ENCODE measurements around the gene CNNM1. TPM values are rescaled to one million over a fixed set of nuclear protein-coding genes. Genes with fewer than 3 reads are reported as not detected.

The CNNM1 gene
- total RNA-seq, 1 donor from 2014 or later = not detected

- no peak for DNase-seq (ENCODE audit: extremely low read depth, low read depth, low spot score)
Observed at GRCh38 chr10:99369551-99369950, 40.4 kb downstream of the CNNM1 start.

GRCh38 chr10:99370993-99371392 is 41.8 kb downstream of the CNNM1 start:
- no peak for DNase-seq (ENCODE audit: extremely low read depth, low read depth, low spot score)

- no peak for DNase-seq (ENCODE audit: extremely low read depth, low read depth, low spot score)
Observed at GRCh38 chr10:99372546-99373271, 43.6 kb downstream of the CNNM1 start.

- DNase-seq (ENCODE audit: extremely low read depth, low read depth, low spot score) = no peak
Observed at GRCh38 chr10:99374526-99374925, 45.4 kb downstream of the CNNM1 start.

GRCh38 chr10:99374972-99375371 is 45.8 kb downstream of the CNNM1 start:
- DNase-seq (ENCODE audit: extremely low read depth, low read depth, low spot score) = no peak

GRCh38 chr10:99375426-99375825 is 46.3 kb downstream of the CNNM1 start:
- no peak for DNase-seq (ENCODE audit: extremely low read depth, low read depth, low spot score)

GRCh38 chr10:99382176-99382575 is 53.0 kb downstream of the CNNM1 start:
- no peak for DNase-seq (ENCODE audit: extremely low read depth, low read depth, low spot score)

GRCh38 chr10:99387071-99387470 is 57.9 kb downstream of the CNNM1 start:
- no peak for DNase-seq (ENCODE audit: extremely low read depth, low read depth, low spot score)

- DNase-seq (ENCODE audit: extremely low read depth, low read depth, low spot score) = no peak
Observed at GRCh38 chr10:99387541-99387940, 58.4 kb downstream of the CNNM1 start.

- DNase-seq (ENCODE audit: extremely low read depth, low read depth, low spot score) = no peak
Observed at GRCh38 chr10:99389729-99390480, 60.7 kb downstream of the CNNM1 start.

- DNase-seq (ENCODE audit: extremely low read depth, low read depth, low spot score) = no peak
Observed at GRCh38 chr10:99391346-99391745, 62.2 kb downstream of the CNNM1 start.

- no peak for DNase-seq (ENCODE audit: extremely low read depth, low read depth, low spot score)
Observed at GRCh38 chr10:99393036-99393435, 63.9 kb downstream of the CNNM1 start.

GRCh38 chr10:99393683-99394082 is 64.5 kb downstream of the CNNM1 start:
- no peak for DNase-seq (ENCODE audit: extremely low read depth, low read depth, low spot score)

GRCh38 chr10:99394256-99394655 is 65.1 kb downstream of the CNNM1 start:
- no peak for DNase-seq (ENCODE audit: extremely low read depth, low read depth, low spot score)

- no peak for DNase-seq (ENCODE audit: extremely low read depth, low read depth, low spot score)
Observed at GRCh38 chr10:99394761-99395386, 65.7 kb downstream of the CNNM1 start.

- DNase-seq (ENCODE audit: extremely low read depth, low read depth, low spot score) = no peak
Observed at GRCh38 chr10:99395750-99396445, 66.7 kb downstream of the CNNM1 start.

GRCh38 chr10:99396471-99396870 is 67.3 kb downstream of the CNNM1 start:
- no peak for DNase-seq (ENCODE audit: extremely low read depth, low read depth, low spot score)

- DNase-seq (ENCODE audit: extremely low read depth, low read depth, low spot score) = no peak
Observed at GRCh38 chr10:99399664-99400063, 70.5 kb downstream of the CNNM1 start.

GRCh38 chr10:99403674-99404073 is 74.5 kb downstream of the CNNM1 start:
- no peak for DNase-seq (ENCODE audit: extremely low read depth, low read depth, low spot score)

GRCh38 chr10:99406149-99406548 is 77.0 kb downstream of the CNNM1 start:
- DNase-seq (ENCODE audit: extremely low read depth, low read depth, low spot score) = no peak

- DNase-seq (ENCODE audit: extremely low read depth, low read depth, low spot score) = no peak
Observed at GRCh38 chr10:99410146-99410545, 81.0 kb downstream of the CNNM1 start.

Data from glomerular endothelial cell (primary cell).